K562 (cell line): ENCODE measurements around the gene ATXN7L2. TPM values are rescaled to one million over a fixed set of nuclear protein-coding genes. Genes with fewer than 3 reads are reported as not detected.

Source experiments
- ASH1L ChIP-seq: fragments of 450-650 bp; IDR thresholded peaks from 2 replicates; pipeline ENCODE4 v1.6.1; 2018; ENCODE audit warnings: borderline replicate concordance, mild to moderate bottlenecking, low read depth; ENCODE audit not compliant: partially characterized antibody
- CTCF ChIP-seq, 3 experiments: IDR thresholded peaks in 2 of 3; conservative IDR thresholded peaks in 1 of 3; 2 replicates each; pipeline ENCODE4 v1.5.1; 2011 to 2012; ENCODE audit warnings: low read length in 3 of 3, mild to moderate bottlenecking in 3 of 3, control low read depth in 2 of 3, improper control_type of control experiment in 1 of 3, inconsistent platforms in 1 of 3, low read depth in 1 of 3, mixed read lengths in 1 of 3, moderate library complexity in 1 of 3; ENCODE audit not compliant: insufficient read depth in 2 of 3
- CTCFL ChIP-seq: IDR thresholded peaks from 2 replicates; pipeline ENCODE4 v1.6.1; 2011; ENCODE audit warnings: borderline replicate concordance, low read depth, mild to moderate bottlenecking, moderate library complexity, low read length; ENCODE audit not compliant: insufficient read depth, poor library complexity, severe bottlenecking
- DEAF1 ChIP-seq: fragments of 450-650 bp; formaldehyde crosslinking; IDR thresholded peaks from 2 replicates; pipeline ENCODE4 v1.4.0; 2020; ENCODE audit warnings: mild to moderate bottlenecking, moderate library complexity
- ELF4 ChIP-seq: fragments of 450-650 bp; formaldehyde crosslinking; IDR thresholded peaks from 2 replicates; pipeline ENCODE4 v1.4.0; 2022; ENCODE audit warnings: missing genetic modification characterization
- EP300 ChIP-seq: IDR thresholded peaks from 2 replicates; pipeline ENCODE4 v1.6.1; 2012; ENCODE audit warnings: low read length, improper control_type of control experiment
- MAZ ChIP-seq, 2 experiments: fragments of 450-650 bp in 1 of 2; sonication (generic) in 1 of 2; formaldehyde crosslinking; IDR thresholded peaks in 1 of 2; conservative IDR thresholded peaks in 1 of 2; 2 replicates each; pipeline versions ENCODE4 v1.4.0 to v1.5.0; 2020; ENCODE audit warnings: mild to moderate bottlenecking in 1 of 2, missing genetic modification reagents in 1 of 2
- NFIC ChIP-seq: fragments of 450-650 bp; IDR thresholded peaks from 2 replicates; pipeline ENCODE4 v1.6.1; 2017; ENCODE audit warnings: mild to moderate bottlenecking, inconsistent platforms
- RAD21 ChIP-seq, 2 experiments: fragments of 250-450 bp in 1 of 2; fragments of 450-650 bp in 1 of 2; sonication (Bioruptor Pico) in 1 of 2; formaldehyde crosslinking in 1 of 2; IDR thresholded peaks in 1 of 2; conservative IDR thresholded peaks in 1 of 2; 2 replicates each; pipeline versions ENCODE4 v1.4.0 to v1.8.0; 2020 to 2022; ENCODE audit warnings: mild to moderate bottlenecking in 2 of 2, moderate library complexity in 1 of 2
- SMARCC2 ChIP-seq: fragments of 450-650 bp; IDR thresholded peaks from 2 replicates; pipeline ENCODE4 v1.6.1; 2017; ENCODE audit warnings: antibody characterized with exemption, moderate library complexity, mild to moderate bottlenecking, low read depth
- SMC3 ChIP-seq: conservative IDR thresholded peaks from 2 replicates; pipeline ENCODE4 v1.6.1; 2011; ENCODE audit warnings: low read depth, low read length, improper control_type of control experiment; ENCODE audit not compliant: insufficient read depth
- STAT6 ChIP-seq: sonication (generic); formaldehyde crosslinking; IDR thresholded peaks from 2 replicates; pipeline ENCODE4 v1.8.1; 2023; ENCODE audit warnings: mild to moderate bottlenecking, missing genetic modification reagents
- XRCC5 ChIP-seq: fragments of 200-400 bp; formaldehyde crosslinking; IDR thresholded peaks from 2 replicates; pipeline ENCODE4 v1.6.1; 2017; ENCODE audit warnings: low read depth, mild to moderate bottlenecking, low read length
- ZBTB7A ChIP-seq: IDR thresholded peaks from 2 replicates; pipeline ENCODE4 v1.6.1; 2011; ENCODE audit warnings: low read depth, mild to moderate bottlenecking, low read length, moderate library complexity, borderline replicate concordance; ENCODE audit not compliant: control insufficient read depth
- polyA plus RNA-seq, 8 experiments: library from polyadenylated mRNA; depleted of rRNA in 4 of 8; stranded (reverse) in 5 of 8; unstranded in 3 of 8; fragments of >200 nt; fragmentation: Nextera tagmentation in 2 of 8; fragmentation: Illumina TruSeq in 1 of 8; extraction: Ambion mirVana in 2 of 8; extraction: Trizol in 1 of 8; gene quantifications; 2 replicates each; pipeline versions ENCODE4 v1.2.1 to v1.2.3, GENCODE V29; 2011 to 2014; ENCODE audit warnings: inconsistent platforms in 1 of 8, missing spikeins in 1 of 8
- total RNA-seq, 7 experiments: library from RNA; depleted of rRNA in 6 of 7; stranded (reverse); fragments of >200 nt in 6 of 7; fragmentation: Illumina TruSeq in 2 of 7; extraction: Trizol in 2 of 7; gene quantifications; 2 replicates each; pipeline versions ENCODE4 v1.2.1 to v1.2.3, GENCODE V29; 2011 to 2021; ENCODE audit warnings: low replicate concordance in 1 of 7

ATXN7L2 gene
- total and polyA plus RNA-seq, 9 of the 15 experiments (the other 6 are each of a cell fraction or from before 2014, with no cell fraction given): 0.21 to 10.4 (median 5.8) TPM

- TF ChIP-seq XRCC5 (peak; percentile 38; the same call in 1 of the 2 replicates), SMARCC2 (no peak), ELF4 (no peak), SMC3 (peak; percentile 83), ZBTB7A (0 out of 2 replicates have a peak, but pooled peaks have one; percentile 22), ASH1L (no peak), EP300 (no peak), CTCF (IDR thresholded peaks at IDR 0.05 in 2 of 3, conservative IDR thresholded peaks at IDR 0.05 in 1 of 3; ENCODE audit: insufficient read depth in 2 of 3, low read depth in 1 of 3, low read length in 3 of 3) (peak; percentile 83 to 92 (median 89)), CTCFL (peak; percentile 45), RAD21 (CRISPR knock-in tag; conservative IDR thresholded peaks at IDR 0.05 in 1 of 2, IDR thresholded peaks at IDR 0.05 in 1 of 2) (peak; percentile 70 to 74), NFIC (peak; percentile 73), STAT6 (CRISPR knock-in tag) (0 out of 2 replicates have a peak, but pooled peaks have one; percentile 61), DEAF1 (CRISPR knock-in tag) (peak; percentile 54; the same call in 1 of the 2 replicates), MAZ (CRISPR knock-in tag; conservative IDR thresholded peaks at IDR 0.05 in 1 of 2, IDR thresholded peaks at IDR 0.05 in 1 of 2) (peak in 1 of 2 experiments; percentile 67; a peak in 2 of 4 replicates)
Measured at GRCh38 chr1:109490029-109490933, 6.6 kb downstream of the ATXN7L2 start (continued).
